GM19397 (cell line): ENCODE data around the gene RBP2.
"Not testable (repeated sequence)": the region's sequence is repeated elsewhere in the genome, so short reads cannot be mapped to it uniquely, and the experiment has no call there.

Experiments
- ATAC-seq: cut with Tn5 transposase; IDR thresholded peaks from one replicate; pipeline ENCODE4 v1.9.1; 2021; ENCODE audit warnings: mild to moderate bottlenecking, moderate library complexity; ENCODE audit not compliant: unreplicated experiment

RBP2 gene

GRCh38 chr3:139447486-139447885, 28.8 kb downstream of the RBP2 start:
- ATAC-seq: no peak

GRCh38 chr3:139444446-139444845, 31.9 kb downstream of the RBP2 start:
- ATAC-seq: no peak

DNA sequence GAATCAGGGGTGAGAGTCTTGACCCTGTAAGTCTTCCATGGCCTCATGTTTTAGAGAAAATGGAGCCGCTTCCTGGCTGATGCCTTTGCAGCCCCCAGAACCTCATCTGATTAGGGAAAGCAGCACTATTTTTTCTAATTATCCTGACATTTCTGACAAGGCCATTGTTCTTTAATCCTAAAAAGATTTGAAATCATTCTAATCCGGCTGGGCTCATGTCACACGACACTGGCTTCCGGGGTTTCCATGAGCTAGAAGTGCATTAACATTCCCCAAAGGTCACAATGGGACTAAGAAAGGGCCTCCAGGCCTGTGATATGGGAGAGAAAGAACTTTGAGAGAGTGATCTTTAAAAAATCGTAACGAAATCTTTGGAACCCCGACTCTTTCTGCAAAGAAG, 33.1 kb downstream of the RBP2 start:
- ATAC-seq: no peak

DNA sequence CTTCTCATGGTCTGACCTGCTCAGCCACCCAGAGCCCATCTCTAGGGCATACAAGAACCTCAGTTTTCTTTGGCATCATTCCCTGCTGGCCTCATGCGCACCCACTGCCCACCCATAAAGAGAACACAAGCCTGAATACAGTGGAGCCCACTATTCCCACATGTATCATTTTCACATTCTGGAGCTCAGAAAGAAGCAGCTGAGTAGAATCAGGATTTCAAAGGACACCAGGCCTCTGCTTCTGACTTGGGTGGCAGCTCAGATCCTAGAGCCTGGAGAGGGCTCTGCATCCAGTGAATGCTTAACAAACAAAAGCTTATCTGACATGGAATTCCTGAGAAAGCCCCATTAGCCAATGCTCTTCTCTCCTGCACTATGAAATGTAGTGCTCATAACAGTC, 34.7 kb downstream of the RBP2 start:
- ATAC-seq: no peak

DNA sequence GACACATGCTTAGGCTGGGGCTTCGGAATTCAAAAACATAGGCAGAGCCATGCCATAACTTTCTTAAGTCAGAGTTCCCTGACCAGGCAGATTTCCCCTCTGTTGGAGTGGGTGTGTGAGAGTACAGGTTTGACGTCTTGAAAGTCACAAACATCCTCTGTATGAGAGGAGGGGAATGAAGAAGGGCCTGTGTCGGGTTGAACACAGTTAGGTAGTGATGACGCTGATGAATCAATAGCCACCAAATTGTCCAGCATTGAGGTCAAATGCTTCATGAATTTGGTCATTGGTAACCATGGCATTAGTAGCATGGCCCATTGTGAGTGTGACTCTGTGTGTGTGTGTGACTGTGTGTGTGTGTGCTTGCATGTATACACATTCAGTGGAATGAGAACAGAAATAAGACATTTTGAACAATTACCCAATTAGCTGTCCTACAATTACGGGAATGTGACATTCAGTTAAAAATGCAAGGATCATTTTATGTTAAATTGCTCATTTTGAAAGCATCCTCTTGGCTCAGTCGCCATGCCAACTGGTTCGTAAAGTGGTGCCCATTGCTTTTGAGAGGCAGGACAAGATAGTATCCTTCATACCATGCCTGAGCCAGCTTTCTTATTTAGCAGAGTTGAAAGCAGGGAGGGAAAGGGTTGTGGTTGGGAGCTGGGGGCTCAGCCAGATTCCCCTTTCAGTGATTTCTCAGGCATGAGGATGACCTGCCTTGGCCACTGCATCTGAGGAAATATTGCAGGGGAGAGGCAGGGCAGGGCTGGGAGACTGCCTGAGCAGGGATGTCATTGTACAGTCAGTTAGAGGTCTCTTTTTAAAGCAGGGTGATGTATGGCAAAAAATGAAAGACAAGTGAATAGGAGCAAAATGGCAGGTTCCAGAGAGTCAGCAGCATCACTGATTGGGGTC, 35.4 kb downstream of the RBP2 start:
- ATAC-seq: no peak

DNA sequence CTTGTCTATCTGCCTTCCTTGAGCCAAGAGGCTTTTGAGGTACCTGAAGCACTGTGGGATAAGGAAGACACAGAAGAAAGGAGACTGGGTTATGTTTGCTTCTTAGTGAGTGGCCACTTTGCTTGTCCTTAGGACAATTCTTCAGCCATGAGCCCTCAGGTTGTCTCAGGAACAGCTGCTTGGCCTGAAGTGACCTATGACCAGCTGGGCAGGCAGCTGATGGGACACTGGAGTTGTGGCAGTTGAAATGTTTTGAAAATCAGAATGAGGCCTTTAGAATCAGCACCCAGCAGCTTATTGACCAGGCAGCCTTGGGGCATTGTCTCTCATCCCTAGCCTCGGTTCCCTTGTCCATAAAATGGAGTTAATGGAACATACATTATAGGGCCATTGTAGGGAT, 37.0 kb downstream of the RBP2 start:
- ATAC-seq: no peak

DNA sequence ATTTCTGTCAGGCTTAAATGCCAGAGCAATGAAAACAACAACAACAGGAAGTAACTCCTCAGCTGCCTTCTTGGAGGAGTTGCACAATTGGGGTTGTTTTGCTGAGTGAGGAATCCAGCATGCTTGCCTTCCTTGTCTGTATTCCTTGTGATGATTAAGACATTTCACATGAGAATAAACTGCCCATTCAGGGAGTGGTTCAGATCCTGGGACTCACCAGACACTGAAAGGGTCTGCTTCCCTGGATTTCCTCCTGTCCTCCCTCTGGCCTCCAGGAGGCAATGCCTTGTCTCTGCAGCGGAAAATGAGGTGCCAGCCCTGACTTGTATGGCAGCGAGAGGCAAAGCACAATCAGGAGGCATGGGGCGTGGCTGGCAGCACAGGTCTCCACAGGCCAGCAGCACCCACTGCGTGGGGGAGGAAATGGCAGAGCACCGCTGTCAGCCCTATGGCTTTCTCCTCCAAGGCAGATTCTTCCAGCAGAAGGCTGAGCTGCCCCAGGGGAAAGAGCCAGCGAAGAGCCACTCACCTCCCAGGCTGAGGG, 41.5 kb downstream of the RBP2 start:
- ATAC-seq: no peak

DNA sequence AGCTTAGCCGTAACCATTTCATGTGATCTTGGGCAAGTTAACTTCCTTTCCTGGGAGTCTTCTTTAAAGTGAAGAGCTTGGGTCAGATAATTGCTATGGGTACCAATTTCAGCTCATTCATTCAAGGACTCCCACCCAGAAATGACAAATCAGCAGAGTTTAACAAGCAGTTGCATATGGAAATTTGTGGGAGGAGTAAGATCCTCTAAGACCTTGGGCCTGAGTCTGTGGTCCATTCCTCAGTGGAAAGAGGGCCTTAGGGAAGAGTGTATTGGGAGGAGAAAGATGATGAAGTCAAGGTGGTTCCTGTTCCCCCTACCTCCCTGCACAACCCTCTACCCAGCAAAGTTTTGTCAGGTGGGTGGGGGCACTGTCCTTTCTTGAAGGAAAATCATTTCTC, 42.1 kb downstream of the RBP2 start:
- ATAC-seq: no peak

GRCh38 chr3:139433089-139433488, 43.2 kb downstream of the RBP2 start:
- no peak for ATAC-seq

DNA sequence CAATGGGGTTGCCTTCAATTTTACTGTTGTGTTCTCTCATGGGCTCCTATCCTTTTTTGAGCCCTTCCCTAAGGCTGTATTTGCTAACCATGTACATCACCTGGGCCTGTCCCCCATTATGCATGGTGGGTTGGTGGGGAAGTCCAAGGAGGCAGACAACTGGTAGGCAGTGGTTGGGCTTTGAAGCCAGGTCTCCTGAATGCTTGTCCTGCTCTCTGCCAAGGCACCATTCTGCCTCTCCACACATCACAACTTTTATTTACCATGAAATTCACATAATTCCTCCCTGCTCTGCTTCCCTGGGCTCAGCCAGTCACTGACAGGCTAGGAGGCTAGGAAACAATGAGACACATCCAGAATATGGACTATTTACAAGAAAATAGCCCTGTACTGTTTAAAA, 45.8 kb downstream of the RBP2 start:
- ATAC-seq: no peak

GRCh38 chr3:139427283-139428060, 48.8 kb downstream of the RBP2 start:
- ATAC-seq: peak; percentile 71

- ATAC-seq: no peak
Measured at GRCh38 chr3:139425745-139426400, 50.4 kb downstream of the RBP2 start.

- no peak for ATAC-seq
Measured at GRCh38 chr3:139423232-139423631, 53.1 kb downstream of the RBP2 start.

- ATAC-seq: no peak
Measured at GRCh38 chr3:139421460-139421859, 54.9 kb downstream of the RBP2 start.

DNA sequence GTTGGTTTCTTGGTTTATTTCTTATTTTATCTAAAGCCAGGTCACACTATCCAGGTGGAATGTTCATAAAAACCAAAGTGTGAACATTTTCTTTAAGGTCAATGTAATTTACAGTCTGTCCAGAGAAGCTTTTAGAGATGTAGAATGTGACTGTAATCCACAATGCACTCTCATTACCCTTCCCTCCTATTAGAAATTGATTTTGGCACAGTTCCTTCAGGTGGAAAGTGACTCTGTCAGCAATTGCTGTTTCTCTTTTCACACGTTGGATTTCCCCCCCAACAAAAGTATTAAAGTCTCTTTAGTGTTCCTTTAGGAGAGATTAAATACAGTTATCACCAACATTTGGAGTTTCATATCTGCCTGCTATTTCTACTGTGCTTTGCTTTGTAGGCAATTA, 55.3 kb downstream of the RBP2 start:
- no peak for ATAC-seq

- ATAC-seq: no peak
Measured at GRCh38 chr3:139418144-139418543, 58.2 kb downstream of the RBP2 start.

- no peak for ATAC-seq
Measured at GRCh38 chr3:139416275-139416674, 60.0 kb downstream of the RBP2 start.

GRCh38 chr3:139414608-139415224, 61.6 kb downstream of the RBP2 start:
- no peak for ATAC-seq

DNA sequence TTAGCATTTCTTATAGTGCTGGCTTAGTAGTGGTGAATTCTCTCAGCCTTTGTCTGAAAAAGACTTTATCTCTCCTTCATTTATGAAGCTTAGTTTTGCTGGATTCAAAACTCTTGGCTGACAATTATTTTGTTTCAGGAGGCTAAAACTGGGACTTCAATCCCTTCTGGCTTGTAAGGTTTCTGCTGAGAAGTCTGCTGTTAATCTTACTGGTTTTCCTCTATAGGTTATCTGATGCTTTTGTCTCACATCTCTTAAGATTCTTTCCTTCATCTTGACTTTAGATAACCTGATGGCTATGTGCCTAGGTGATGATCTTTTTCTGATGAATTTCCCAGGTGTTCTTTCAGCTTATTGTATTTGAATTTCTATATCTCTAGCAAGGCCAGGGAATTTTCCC, 63.4 kb downstream of the RBP2 start:
- ATAC-seq: not testable (repeated sequence)
